GM18951 (cell line): ENCODE results near the gene GLA.

ENCODE experiments used
- POLR2A ChIP-seq: IDR thresholded peaks from 4 replicates; pipeline ENCODE4 v1.6.1; 2011; ENCODE audit warnings: mild to moderate bottlenecking; ENCODE audit not compliant: insufficient read length, insufficient read depth; ENCODE audit errors: extremely low read depth
- in situ Hi-C: fragments of 300-500 bp; cut with MboI; formaldehyde crosslinking; loops from one replicate; pipeline ENCODE4 v1.12.0; 2022; ENCODE audit warnings: low sequenced_read_pairs, mixed read lengths, inconsistent platforms; ENCODE audit not compliant: unreplicated experiment

Gene GLA

DNA sequence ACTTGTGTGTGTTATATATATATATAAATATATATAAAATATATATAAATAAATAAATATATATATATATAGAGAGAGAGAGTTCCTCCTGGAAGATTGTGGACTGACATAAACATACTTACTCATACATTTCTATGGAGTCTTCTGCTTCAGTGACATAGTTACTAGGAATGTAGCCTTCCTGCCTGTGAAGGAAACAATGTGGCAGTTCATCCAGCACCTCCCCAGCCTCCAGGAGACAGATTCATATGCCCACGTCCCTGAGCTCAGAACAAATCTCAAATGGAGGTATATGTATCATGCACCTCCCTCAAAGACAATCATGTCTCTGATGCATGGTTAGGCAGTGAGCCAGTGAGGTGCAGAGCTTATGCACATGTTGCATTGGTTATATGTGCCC lies 47.8 kb downstream of the GLA start:
- no peak for TF ChIP-seq POLR2A
- in situ Hi-C loops: no loop called here

DNA sequence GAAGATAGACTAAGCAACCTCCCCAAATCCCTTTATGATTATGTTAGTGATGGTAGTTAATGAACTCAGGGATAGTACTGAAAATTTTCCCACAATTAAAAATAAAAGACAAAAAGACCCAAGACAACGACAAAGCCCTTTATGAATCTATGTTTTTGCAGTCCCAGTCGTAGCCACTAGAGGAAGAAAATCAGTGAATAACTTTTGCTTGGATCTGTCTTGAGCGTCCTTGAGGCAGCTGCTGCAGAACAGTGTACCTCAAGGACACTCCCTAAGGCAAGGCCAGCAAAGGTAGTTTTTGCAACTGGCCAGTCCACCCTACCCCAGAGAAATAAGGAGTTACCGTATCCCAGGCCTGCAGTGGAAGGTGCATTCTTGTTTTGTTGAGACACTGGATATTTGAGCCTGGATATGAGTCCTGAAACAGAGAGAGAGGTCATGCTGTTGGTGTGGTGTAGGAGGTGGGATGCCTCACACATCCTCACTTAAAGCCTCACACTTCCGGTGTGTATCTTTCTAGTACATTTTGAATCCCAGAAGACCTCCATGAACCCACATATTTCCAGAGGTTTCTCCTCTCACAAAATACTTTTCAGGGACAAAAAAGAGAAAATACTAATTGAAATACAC lies 50.4 kb downstream of the GLA start:
- in situ Hi-C loops: no loop called here
- no peak for TF ChIP-seq POLR2A

DNA sequence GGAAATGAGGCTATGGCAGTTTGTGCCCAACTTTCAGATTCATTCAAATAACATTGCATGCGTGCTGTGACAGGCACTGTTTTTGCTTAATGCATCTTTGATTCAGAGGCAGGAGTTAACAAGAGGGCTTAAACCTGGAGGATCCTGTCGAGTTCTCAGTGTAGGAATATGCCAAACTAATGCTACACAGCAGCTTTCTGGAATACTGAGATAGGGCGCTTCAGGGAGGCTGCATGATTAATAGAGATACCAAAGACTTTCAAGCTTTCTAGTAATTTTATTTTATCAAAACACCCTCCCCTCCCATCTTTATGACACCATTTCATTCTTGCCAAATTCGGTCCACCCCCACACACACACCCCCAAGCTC lies 58.5 kb downstream of the GLA start:
- in situ Hi-C loops: no loop called here
- TF ChIP-seq POLR2A: no peak

DNA sequence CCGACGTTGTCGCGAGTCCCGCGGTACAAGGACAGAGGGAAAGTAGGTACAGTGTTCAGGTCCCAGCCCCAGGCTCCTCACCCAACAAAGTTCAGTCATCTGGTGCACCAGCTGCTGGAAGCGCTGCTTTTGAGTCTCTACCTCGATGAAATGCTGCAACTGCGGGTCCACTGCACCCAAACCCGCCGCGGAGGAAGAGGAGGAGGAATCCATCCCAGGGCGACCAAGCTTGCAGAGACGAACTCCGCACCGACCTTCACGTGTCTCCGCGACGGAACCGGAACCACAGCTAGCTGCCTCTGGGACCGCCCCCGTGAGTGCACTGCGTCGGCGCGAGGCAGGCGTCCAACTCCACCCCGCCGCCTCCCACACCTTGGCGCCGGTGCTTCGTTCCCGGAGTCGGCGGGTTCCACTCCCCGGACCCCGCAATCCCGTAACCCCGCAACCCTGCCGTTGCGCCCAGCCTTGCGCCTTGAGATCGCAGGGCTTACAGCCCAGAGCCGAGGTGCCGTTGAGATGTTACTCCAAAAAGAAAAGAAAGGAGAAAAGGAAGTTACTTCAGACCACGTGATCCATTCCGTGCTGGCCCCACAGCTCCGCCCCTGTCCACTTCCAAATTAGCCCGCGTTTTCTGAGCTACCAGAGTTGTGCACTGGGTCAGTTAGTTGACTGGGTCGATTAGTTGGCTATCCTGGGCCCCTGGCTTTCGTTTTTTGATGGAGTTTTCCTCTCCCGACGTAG lies 59.1 kb downstream of the GLA start, which contains the start of gene TIMM8A:
TIMM8A (minus strand) TSS at position 291 of the 741 bp plus-strand sequence; CDS start at position 213, 78 bp downstream.
- in situ Hi-C loops: no loop called here

DNA sequence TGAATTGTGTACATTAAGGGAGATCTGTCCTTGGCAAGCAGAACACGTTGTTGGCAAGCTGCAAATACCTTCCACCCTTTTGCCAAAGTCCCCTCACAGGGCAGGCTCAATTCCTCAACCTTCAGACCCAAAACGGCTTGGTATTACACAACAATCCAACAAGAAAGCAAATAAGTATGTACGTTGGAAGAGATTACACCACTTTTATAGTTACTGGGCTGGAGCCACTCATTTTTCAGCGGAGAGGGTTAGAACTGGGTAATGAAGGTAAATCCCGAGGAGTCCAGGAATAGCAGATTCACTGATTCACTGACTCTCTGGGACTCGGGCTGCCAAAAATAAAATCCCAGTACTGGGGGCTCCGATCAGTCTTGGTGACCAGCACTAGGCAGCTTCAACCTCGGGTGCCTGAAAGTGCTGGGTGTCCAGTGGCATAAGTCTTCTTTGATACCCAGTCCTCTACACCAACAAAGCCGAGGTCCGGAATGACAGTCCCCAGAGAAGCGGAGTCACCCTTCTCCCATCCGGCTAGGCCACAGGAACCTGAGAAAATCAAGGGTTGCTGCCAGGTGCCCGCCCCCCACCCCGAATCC lies 59.8 kb downstream of the GLA start:
- TF ChIP-seq POLR2A: no peak
- in situ Hi-C loops: no loop called here

More for the DNA sequence above, 59.1 kb downstream of the GLA start, which contains the start of gene TIMM8A:
- peak; percentile 83 for TF ChIP-seq POLR2A
